GM12873 (cell line): Measurements from ENCODE around the gene FAM110A.

Experiments used
- CTCF ChIP-seq: IDR thresholded peaks from 2 replicates; pipeline ENCODE4 v1.5.1; 2012; ENCODE audit warnings: low read depth, mild to moderate bottlenecking, moderate library complexity, low read length, control low read depth; ENCODE audit not compliant: insufficient read depth; ENCODE audit errors: missing control alignments

FAM110A gene

DNA sequence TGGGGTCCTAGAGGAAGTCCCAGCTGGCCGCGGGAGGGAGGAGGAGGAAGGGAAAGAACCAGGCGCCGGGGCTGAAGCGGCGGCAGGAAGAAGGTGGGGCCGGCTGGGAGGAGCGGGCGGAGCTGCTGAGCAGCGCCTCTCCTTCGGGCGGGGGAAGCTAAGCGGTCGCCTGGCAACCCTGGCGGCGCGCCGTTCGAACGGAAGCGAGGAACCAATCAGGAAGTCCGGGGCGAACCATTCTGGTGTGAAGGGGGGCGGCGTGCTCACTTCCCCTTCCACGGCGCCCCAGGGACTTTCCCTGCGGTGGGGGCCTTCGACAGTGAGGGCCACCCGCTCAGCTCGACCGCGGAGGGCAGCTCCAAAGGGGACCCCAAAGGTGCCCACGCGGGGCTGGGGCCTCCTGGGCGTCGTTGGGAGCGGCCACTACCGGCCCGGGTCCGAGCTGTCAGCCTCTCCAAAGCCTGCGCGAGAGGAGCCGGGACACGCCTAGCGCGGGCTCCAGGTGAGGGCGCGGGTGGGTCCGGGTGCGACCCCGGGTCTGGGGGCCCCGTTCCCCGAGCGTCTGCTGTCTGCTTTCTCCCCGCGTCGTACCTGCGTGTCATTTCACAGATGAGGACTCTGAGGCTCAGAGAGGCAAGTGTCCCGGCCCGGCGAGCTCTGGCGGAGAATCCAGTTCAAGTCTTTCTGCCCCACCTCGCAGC is at the start of gene FAM110A:
TSS of gene FAM110A (plus strand) at position 266 of the 701 bp plus-strand sequence. CDS start 11,090 bp downstream, outside the sequence.
- no peak for TF ChIP-seq CTCF

- TF ChIP-seq CTCF = no peak
Measured at GRCh38 chr20:787825-788224, 45.7 kb upstream of the FAM110A start.

GRCh38 chr20:791056-791455 is 42.5 kb upstream of the FAM110A start:
- TF ChIP-seq CTCF = no peak

DNA sequence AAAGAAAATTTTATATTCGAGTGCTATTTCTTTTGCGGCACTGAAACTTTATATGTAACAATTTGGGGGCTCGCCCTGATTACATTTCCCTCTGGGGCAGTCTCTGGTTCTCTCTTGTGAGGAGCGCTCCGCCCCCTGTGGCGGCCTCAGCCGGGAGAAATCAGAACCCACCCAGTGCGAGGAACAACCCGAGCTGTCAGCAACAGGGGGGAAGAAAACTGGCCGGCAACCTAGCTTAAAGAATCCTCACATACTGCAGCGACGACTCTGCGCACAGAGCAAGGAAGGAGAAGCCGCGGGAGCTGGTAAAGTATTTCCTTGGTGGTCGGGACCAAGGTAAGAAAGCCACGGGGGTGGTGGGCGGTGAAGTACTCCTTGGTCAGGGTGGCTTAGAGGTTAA is 41.3 kb upstream of the FAM110A start:
- TF ChIP-seq CTCF = no peak

GRCh38 chr20:796921-797320 is 36.6 kb upstream of the FAM110A start:
- TF ChIP-seq CTCF = no peak

DNA sequence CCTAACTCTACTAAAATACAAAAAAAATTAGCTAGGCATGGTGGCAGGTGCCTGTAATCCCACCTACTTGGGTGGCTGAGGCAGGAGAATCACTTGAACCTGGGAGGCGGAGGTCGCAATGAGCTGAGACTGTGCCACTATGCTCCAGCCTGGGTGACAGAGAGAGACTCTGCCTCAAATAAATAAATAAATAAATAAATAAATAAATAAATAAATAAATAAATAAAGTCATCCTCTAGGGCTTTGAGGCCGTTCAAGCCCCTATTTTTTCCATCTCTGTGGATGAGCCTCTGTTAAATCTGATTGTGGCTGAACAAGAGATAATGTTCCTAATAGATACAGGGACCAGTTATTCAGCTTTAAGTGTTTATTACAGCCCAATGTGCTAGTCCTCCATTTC is 31.8 kb upstream of the FAM110A start:
- TF ChIP-seq CTCF = no peak

DNA sequence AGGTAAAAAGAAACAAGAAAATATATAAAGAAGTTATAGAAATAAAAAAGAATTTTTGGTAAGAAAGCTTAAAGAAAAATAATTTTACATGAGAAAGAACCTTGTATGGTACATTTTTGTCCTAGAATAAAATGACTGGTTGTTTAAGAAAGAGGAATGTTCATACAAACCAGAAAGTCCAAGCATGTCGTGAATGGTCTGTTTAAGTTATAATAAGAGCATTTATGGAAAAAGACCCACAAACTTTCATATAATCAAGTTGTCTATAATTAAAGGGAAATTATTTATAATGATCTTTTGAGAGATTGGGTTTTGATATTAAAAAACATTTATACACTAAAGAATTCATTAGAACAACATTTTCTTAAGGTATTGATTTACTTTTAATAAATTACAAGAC is 27.8 kb upstream of the FAM110A start:
- TF ChIP-seq CTCF = no peak
